Endodermal cell (in vitro differentiated cells): ENCODE results near the gene ZNF512. TPM values are rescaled to one million over a fixed set of nuclear protein-coding genes. Genes with fewer than 3 reads are reported as not detected.

ENCODE experiments used
- DNase-seq: peaks from one replicate; pipeline ENCODE4 v3.0.0-alpha.2; 2017
- H3K27ac ChIP-seq: 2 replicates; pipeline ENCODE4 v1.5.1; 2013; ENCODE audit warnings: mild to moderate bottlenecking, low read depth, low read length, moderate library complexity
- H3K27me3 ChIP-seq: 2 replicates; pipeline ENCODE4 v1.6.1; 2013; ENCODE audit warnings: mild to moderate bottlenecking, low read length, moderate library complexity; ENCODE audit not compliant: insufficient read depth, control insufficient read depth, poor library complexity, severe bottlenecking
- H3K36me3 ChIP-seq: 2 replicates; pipeline ENCODE4 v1.7.0; 2013; ENCODE audit warnings: mild to moderate bottlenecking, low read length, moderate library complexity; ENCODE audit not compliant: control insufficient read depth, insufficient read depth
- H3K4me1 ChIP-seq: one replicate; pipeline ENCODE4 v1.7.0; 2013; ENCODE audit warnings: low read length; ENCODE audit not compliant: control insufficient read depth, insufficient read depth
- H3K4me3 ChIP-seq: 2 replicates; pipeline ENCODE4 v1.5.1; 2013; ENCODE audit warnings: mild to moderate bottlenecking, low read length, moderate library complexity
- H3K9ac ChIP-seq: 2 replicates; pipeline ENCODE4 v1.6.1; 2013; ENCODE audit warnings: mild to moderate bottlenecking, low read length, moderate library complexity; ENCODE audit not compliant: poor library complexity, severe bottlenecking; ENCODE audit errors: extremely low read depth
- H3K9me3 ChIP-seq: 2 replicates; pipeline ENCODE4 v1.6.1; 2013; ENCODE audit warnings: mild to moderate bottlenecking, low read length, moderate library complexity; ENCODE audit not compliant: control insufficient read depth
- H3K27ac Mint-ChIP-seq: 2 replicates; pipeline ENCODE4 v1.8.0; 2020; ENCODE audit warnings: mixed read lengths
- H3K27me3 Mint-ChIP-seq: 2 replicates; pipeline ENCODE4 v1.8.0; 2021; ENCODE audit warnings: mild to moderate bottlenecking, mixed read lengths; ENCODE audit not compliant: insufficient read depth
- H3K36me3 Mint-ChIP-seq: 2 replicates; pipeline ENCODE4 v1.8.0; 2020; ENCODE audit warnings: low read depth, mixed read lengths
- H3K4me1 Mint-ChIP-seq: 2 replicates; pipeline ENCODE4 v1.8.0; 2020; ENCODE audit warnings: mixed read lengths
- H3K4me3 Mint-ChIP-seq: 2 replicates; pipeline ENCODE4 v1.8.0; 2020; ENCODE audit warnings: mild to moderate bottlenecking, moderate library complexity, mixed read lengths
- H3K9me3 Mint-ChIP-seq: 2 replicates; pipeline ENCODE4 v1.8.0; 2020; ENCODE audit warnings: mild to moderate bottlenecking, mixed read lengths
- CTCF ChIP-seq: fragments of 200-600 bp; sonication (generic); conservative IDR thresholded peaks from 2 replicates; pipeline ENCODE4 v1.5.0; 2021; ENCODE audit warnings: antibody characterized with exemption, mild to moderate bottlenecking
- WGBS, 2 experiments: methylation state at CpG; one replicate each; pipeline versions ENCODE4 v1.1.5 to v1.1.7; 2013; ENCODE audit warnings: missing lambda C conversion rate in 2 of 2, mixed read lengths in 1 of 2; ENCODE audit not compliant: insufficient coverage in 1 of 2, insufficient read length in 1 of 2; 5-methylcytosine and 5-hydroxymethylcytosine counted together
- total RNA-seq, 2 donors: library from RNA; stranded (reverse); fragmentation: NEBNext Ultra II Directional in 1 of 2; extraction: Animal tissue kit (Norgen Biotek cat#: 25700) in 1 of 2; gene quantifications; 2 replicates in 1 of 2; 3 replicates in 1 of 2; pipeline ENCODE4 v1.2.1, GENCODE V29; 2021

The ZNF512 gene
- total RNA-seq, 2 donors from 2014 or later, result 29.3 to 36.7 TPM

- peaks cover 58% of the 10 kb centered on the region for H3K36me3 Mint-ChIP-seq
- H3K9ac ChIP-seq, result no peak overlapping the region
- no peak for DNase-seq
Observed at GRCh38 chr2:27634291-27634690, 51.4 kb downstream of the ZNF512 start.

GRCh38 chr2:27636766-27637165 lies 53.9 kb downstream of the ZNF512 start:
- Mint-ChIP-seq H3K9me3 (no peaks in the 10 kb centered on the region), H3K4me3 (no peak overlapping the region), H3K27ac (no peak overlapping the region), H3K36me3 (peaks cover 63% of the 10 kb centered on the region), H3K4me1 (peaks cover 5% of the 10 kb centered on the region), H3K27me3 (no peaks in the 10 kb centered on the region)
- H3K4me1 ChIP-seq, result no peaks in the 10 kb centered on the region
- 82 to 93% methylated on average over 3 to 5 of the region's 5 CpGs for WGBS, 2 experiments
- peaks cover 93% of the 10 kb centered on the region for H3K36me3 ChIP-seq
- no peak overlapping the region for H3K9ac ChIP-seq
- no peak for TF ChIP-seq CTCF
- DNase-seq, result no peak
- no peak overlapping the region for H3K4me3 ChIP-seq
- H3K27ac ChIP-seq, result no peak overlapping the region
- H3K9me3 ChIP-seq, result no peaks in the 10 kb centered on the region
- no peaks in the 10 kb centered on the region for H3K27me3 ChIP-seq

More at GRCh38 chr2:27634291-27634690, 51.4 kb downstream of the ZNF512 start:
- Histone ChIP-seq H3K36me3 (peaks cover 83% of the 10 kb centered on the region), H3K4me1 (no peaks in the 10 kb centered on the region), H3K27me3 (no peaks in the 10 kb centered on the region), H3K4me3 (no peak overlapping the region), H3K27ac (no peak overlapping the region), H3K9me3 (no peaks in the 10 kb centered on the region)
- Mint-ChIP-seq H3K27me3 (no peaks in the 10 kb centered on the region), H3K27ac (no peak overlapping the region), H3K9me3 (no peaks in the 10 kb centered on the region), H3K4me1 (peaks cover 6% of the 10 kb centered on the region), H3K4me3 (no peak overlapping the region)
- 83 to 94% methylated on average over 1 to 2 of the region's 2 CpGs for WGBS, 2 experiments
- TF ChIP-seq CTCF, result no peak

GRCh38 chr2:27638037-27638637 lies 55.3 kb downstream of the ZNF512 start:
- no peaks in the 10 kb centered on the region for H3K27me3 ChIP-seq
- peaks cover 58% of the 10 kb centered on the region for H3K36me3 Mint-ChIP-seq
- no peaks in the 10 kb centered on the region for H3K9me3 Mint-ChIP-seq
- no peak overlapping the region for H3K9ac ChIP-seq
- H3K27ac Mint-ChIP-seq, result no peak overlapping the region
- H3K27ac ChIP-seq, result no peak overlapping the region
- TF ChIP-seq CTCF, result no peak
- H3K4me1 ChIP-seq, result no peaks in the 10 kb centered on the region
- WGBS, 2 experiments, result 95 to 100% methylated on average over 1 to 3 of the region's 3 CpGs
- peaks cover 86% of the 10 kb centered on the region for H3K36me3 ChIP-seq
- no peak overlapping the region for H3K4me3 ChIP-seq
- no peak overlapping the region for H3K4me3 Mint-ChIP-seq
- H3K4me1 Mint-ChIP-seq, result peaks cover 5% of the 10 kb centered on the region
- no peak for DNase-seq
- H3K9me3 ChIP-seq, result no peaks in the 10 kb centered on the region
- no peaks in the 10 kb centered on the region for H3K27me3 Mint-ChIP-seq
